T-helper 2 cell treated with Interferon-gamma antibody and Interleukin-4, amounts not matched to agents 5 μg/mL and 100 μg/mL, for 36 hours (primary cell): ENCODE measurements around the gene CCSER2.

Experiments
- DNase-seq: peaks from one replicate; pipeline ENCODE4 v3.0.0; 2021; ENCODE audit warnings: low spot score
- H3K27ac Mint-ChIP-seq: one replicate; pipeline ENCODE4 v1.8.0; 2021; ENCODE audit warnings: mild to moderate bottlenecking, mixed read lengths
- H3K27me3 Mint-ChIP-seq: one replicate; pipeline ENCODE4 v1.8.0; 2021; ENCODE audit warnings: low read depth, mixed read lengths
- H3K36me3 Mint-ChIP-seq: one replicate; pipeline ENCODE4 v1.8.0; 2021; ENCODE audit warnings: low read depth, mixed read lengths
- H3K4me1 Mint-ChIP-seq: one replicate; pipeline ENCODE4 v1.8.0; 2021; ENCODE audit warnings: low read depth, mixed read lengths
- H3K4me3 Mint-ChIP-seq: one replicate; pipeline ENCODE4 v1.8.0; 2022; ENCODE audit warnings: mild to moderate bottlenecking, moderate library complexity, mixed read lengths
- H3K9me3 Mint-ChIP-seq: one replicate; pipeline ENCODE4 v1.8.0; 2021; ENCODE audit warnings: mixed read lengths

CCSER2 gene

GRCh38 chr10:84366041-84366440 is 37.7 kb downstream of the CCSER2 start:
- H3K4me1 Mint-ChIP-seq, result peaks cover 16% of the 10 kb centered on the region
- no peaks in the 10 kb centered on the region for H3K9me3 Mint-ChIP-seq
- no peaks in the 10 kb centered on the region for H3K27me3 Mint-ChIP-seq
- H3K4me3 Mint-ChIP-seq, result no peak overlapping the region
- peaks cover 19% of the 10 kb centered on the region for H3K36me3 Mint-ChIP-seq
- H3K27ac Mint-ChIP-seq, result no peak overlapping the region
- DNase-seq, result no peak

GRCh38 chr10:84367256-84367655 is 38.9 kb downstream of the CCSER2 start:
- DNase-seq, result no peak
- Mint-ChIP-seq H3K9me3 (no peaks in the 10 kb centered on the region), H3K4me1 (peaks cover 19% of the 10 kb centered on the region), H3K4me3 (no peak overlapping the region), H3K27ac (no peak overlapping the region), H3K36me3 (peaks cover 26% of the 10 kb centered on the region), H3K27me3 (no peaks in the 10 kb centered on the region)

GRCh38 chr10:84368828-84369227 is 40.4 kb downstream of the CCSER2 start:
- no peak overlapping the region for H3K27ac Mint-ChIP-seq
- no peak for DNase-seq
- H3K4me3 Mint-ChIP-seq, result no peak overlapping the region
- peaks cover 26% of the 10 kb centered on the region for H3K36me3 Mint-ChIP-seq
- no peaks in the 10 kb centered on the region for H3K9me3 Mint-ChIP-seq
- H3K27me3 Mint-ChIP-seq, result no peaks in the 10 kb centered on the region
- H3K4me1 Mint-ChIP-seq, result peaks cover 18% of the 10 kb centered on the region

- peaks cover 19% of the 10 kb centered on the region for H3K4me1 Mint-ChIP-seq
- H3K27me3 Mint-ChIP-seq, result no peaks in the 10 kb centered on the region
- no peak for DNase-seq
- peaks cover 31% of the 10 kb centered on the region for H3K36me3 Mint-ChIP-seq
- H3K9me3 Mint-ChIP-seq, result no peaks in the 10 kb centered on the region
- no peak overlapping the region for H3K27ac Mint-ChIP-seq
- no peak overlapping the region for H3K4me3 Mint-ChIP-seq
These were observed 41.9 kb downstream of the CCSER2 start for GRCh38 chr10:84370283-84370682.

- no peak for DNase-seq
- Mint-ChIP-seq H3K4me1 (peaks cover 20% of the 10 kb centered on the region), H3K9me3 (no peaks in the 10 kb centered on the region), H3K36me3 (peaks cover 42% of the 10 kb centered on the region), H3K4me3 (no peak overlapping the region), H3K27me3 (no peaks in the 10 kb centered on the region), H3K27ac (peak overlapping the region; percentile 32)
These were observed 43.6 kb downstream of the CCSER2 start for GRCh38 chr10:84371944-84372343.

- H3K4me1 Mint-ChIP-seq, result peaks cover 20% of the 10 kb centered on the region
- H3K36me3 Mint-ChIP-seq, result peaks cover 40% of the 10 kb centered on the region
- H3K4me3 Mint-ChIP-seq, result no peak overlapping the region
These were observed 44.6 kb downstream of the CCSER2 start for GRCh38 chr10:84373000-84373399.

GRCh38 chr10:84374455-84374854 is 46.1 kb downstream of the CCSER2 start:
- H3K9me3 Mint-ChIP-seq, result no peaks in the 10 kb centered on the region
- no peak overlapping the region for H3K4me3 Mint-ChIP-seq
- no peaks in the 10 kb centered on the region for H3K27me3 Mint-ChIP-seq
- peaks cover 42% of the 10 kb centered on the region for H3K36me3 Mint-ChIP-seq
- H3K27ac Mint-ChIP-seq, result no peak overlapping the region
- peaks cover 20% of the 10 kb centered on the region for H3K4me1 Mint-ChIP-seq
- no peak for DNase-seq

More at GRCh38 chr10:84373000-84373399, 44.6 kb downstream of the CCSER2 start:
- H3K9me3 Mint-ChIP-seq, result no peaks in the 10 kb centered on the region
- DNase-seq, result no peak
- H3K27ac Mint-ChIP-seq, result no peak overlapping the region
- no peaks in the 10 kb centered on the region for H3K27me3 Mint-ChIP-seq

- Mint-ChIP-seq H3K27me3 (no peaks in the 10 kb centered on the region), H3K4me1 (peaks cover 20% of the 10 kb centered on the region), H3K9me3 (no peaks in the 10 kb centered on the region), H3K36me3 (peaks cover 40% of the 10 kb centered on the region), H3K27ac (no peak overlapping the region), H3K4me3 (no peak overlapping the region)
- no peak for DNase-seq
These were observed 46.6 kb downstream of the CCSER2 start for GRCh38 chr10:84375011-84375410.

- no peaks in the 10 kb centered on the region for H3K9me3 Mint-ChIP-seq
- peaks cover 20% of the 10 kb centered on the region for H3K4me1 Mint-ChIP-seq
- DNase-seq, result no peak
- no peak overlapping the region for H3K27ac Mint-ChIP-seq
- no peak overlapping the region for H3K4me3 Mint-ChIP-seq
- H3K27me3 Mint-ChIP-seq, result no peaks in the 10 kb centered on the region
- H3K36me3 Mint-ChIP-seq, result peaks cover 46% of the 10 kb centered on the region
These were observed 47.5 kb downstream of the CCSER2 start for GRCh38 chr10:84375881-84376280.

- no peaks in the 10 kb centered on the region for H3K27me3 Mint-ChIP-seq
- no peak for DNase-seq
- H3K36me3 Mint-ChIP-seq, result peaks cover 32% of the 10 kb centered on the region
- H3K4me1 Mint-ChIP-seq, result peaks cover 2% of the 10 kb centered on the region
- H3K9me3 Mint-ChIP-seq, result peaks cover 22% of the 10 kb centered on the region
- no peak overlapping the region for H3K27ac Mint-ChIP-seq
- H3K4me3 Mint-ChIP-seq, result no peak overlapping the region
These were observed 59.8 kb downstream of the CCSER2 start for GRCh38 chr10:84388148-84388547.

GRCh38 chr10:84390364-84390763 is 62.0 kb downstream of the CCSER2 start:
- Mint-ChIP-seq H3K27me3 (no peaks in the 10 kb centered on the region), H3K9me3 (peaks cover 3% of the 10 kb centered on the region), H3K4me3 (no peak overlapping the region), H3K36me3 (peaks cover 16% of the 10 kb centered on the region), H3K4me1 (no peaks in the 10 kb centered on the region), H3K27ac (no peak overlapping the region)
- no peak for DNase-seq

- Mint-ChIP-seq H3K36me3 (peaks cover 11% of the 10 kb centered on the region), H3K9me3 (no peaks in the 10 kb centered on the region), H3K27me3 (no peaks in the 10 kb centered on the region), H3K4me1 (no peaks in the 10 kb centered on the region), H3K4me3 (no peak overlapping the region), H3K27ac (no peak overlapping the region)
- DNase-seq, result no peak
These were observed 62.9 kb downstream of the CCSER2 start for GRCh38 chr10:84391326-84391725.

- no peak for DNase-seq
- Mint-ChIP-seq H3K9me3 (no peaks in the 10 kb centered on the region), H3K27me3 (no peaks in the 10 kb centered on the region), H3K36me3 (peaks cover 18% of the 10 kb centered on the region), H3K27ac (no peak overlapping the region), H3K4me1 (no peaks in the 10 kb centered on the region), H3K4me3 (no peak overlapping the region)
These were observed 63.8 kb downstream of the CCSER2 start for GRCh38 chr10:84392181-84392580.

GRCh38 chr10:84395581-84395980 is 67.2 kb downstream of the CCSER2 start:
- Mint-ChIP-seq H3K27me3 (no peaks in the 10 kb centered on the region), H3K4me1 (peaks cover 6% of the 10 kb centered on the region), H3K36me3 (peaks cover 36% of the 10 kb centered on the region), H3K9me3 (peaks cover 13% of the 10 kb centered on the region), H3K27ac (no peak overlapping the region), H3K4me3 (no peak overlapping the region)
- DNase-seq, result no peak

- no peak overlapping the region for H3K4me3 Mint-ChIP-seq
- DNase-seq, result no peak
- H3K27me3 Mint-ChIP-seq, result no peaks in the 10 kb centered on the region
- peaks cover 51% of the 10 kb centered on the region for H3K36me3 Mint-ChIP-seq
- peaks cover 13% of the 10 kb centered on the region for H3K9me3 Mint-ChIP-seq
- H3K27ac Mint-ChIP-seq, result no peak overlapping the region
- peaks cover 7% of the 10 kb centered on the region for H3K4me1 Mint-ChIP-seq
These were observed 69.4 kb downstream of the CCSER2 start for GRCh38 chr10:84397735-84398144.
